ENCODE data around the gene AWAT1. TPM values are rescaled to one million over a fixed set of nuclear protein-coding genes. Genes with fewer than 3 reads are reported as not detected.
"Not testable (repeated sequence)": the region's sequence is repeated elsewhere in the genome, so short reads cannot be mapped to it uniquely, and the experiment has no call there.

The AWAT1 gene
- polyA plus RNA-seq, 3 donors from 2014 or later = not detected

- DNase-seq = no peak
- Mint-ChIP-seq H3K27ac (no peak overlapping the region), H3K36me3 (peaks cover 0 to 2% (median 0%) of the 10 kb centered on the region in 3 donors), H3K27me3 (ENCODE audit: low read depth in 3 of 3) (peaks cover 0 to 4% (median 0%) of the 10 kb centered on the region in 3 donors), H3K4me3 (no peak overlapping the region), H3K9me3 (no peaks in the 10 kb centered on the region), H3K4me1 (no peaks in the 10 kb centered on the region)
These were observed 12.8 kb downstream of the AWAT1 start for GRCh38 chrX:70247252-70247651.

GRCh38 chrX:70252491-70252890 is 18.0 kb downstream of the AWAT1 start:
- Mint-ChIP-seq H3K36me3 (peaks cover 0 to 14% (median 2%) of the 10 kb centered on the region in 3 donors), H3K4me3 (no peak overlapping the region), H3K27me3 (ENCODE audit: low read depth in 3 of 3) (peaks cover 0 to 4% (median 4%) of the 10 kb centered on the region in 3 donors)

GRCh38 chrX:70253377-70254062 is 19.1 kb downstream of the AWAT1 start:
- H3K4me1 Mint-ChIP-seq = no peaks in the 10 kb centered on the region
- no peak overlapping the region for H3K4me3 Mint-ChIP-seq
- DNase-seq = no peak
- H3K9me3 Mint-ChIP-seq = no peaks in the 10 kb centered on the region
- H3K27ac Mint-ChIP-seq = no peak overlapping the region
- H3K27me3 Mint-ChIP-seq (ENCODE audit: low read depth in 3 of 3) = peaks cover 0 to 4% (median 0%) of the 10 kb centered on the region in 3 donors
- H3K36me3 Mint-ChIP-seq = peaks cover 0 to 14% (median 2%) of the 10 kb centered on the region in 3 donors

More at GRCh38 chrX:70252491-70252890, 18.0 kb downstream of the AWAT1 start:
- H3K9me3 Mint-ChIP-seq = no peaks in the 10 kb centered on the region
- no peaks in the 10 kb centered on the region for H3K4me1 Mint-ChIP-seq
- no peak overlapping the region for H3K27ac Mint-ChIP-seq
- no peak for DNase-seq

- Mint-ChIP-seq H3K9me3 (no peaks in the 10 kb centered on the region), H3K4me1 (no peaks in the 10 kb centered on the region), H3K36me3 (peaks cover 0 to 14% (median 2%) of the 10 kb centered on the region in 3 donors), H3K4me3 (no peak overlapping the region), H3K27me3 (ENCODE audit: low read depth in 3 of 3) (peaks cover 0 to 4% (median 0%) of the 10 kb centered on the region in 3 donors), H3K27ac (no peak overlapping the region)
- DNase-seq = no peak
These were observed 19.6 kb downstream of the AWAT1 start for GRCh38 chrX:70254063-70254400.

- no peak for DNase-seq
- H3K27ac Mint-ChIP-seq = no peak overlapping the region
- H3K4me1 Mint-ChIP-seq = no peaks in the 10 kb centered on the region
- H3K4me3 Mint-ChIP-seq = no peak overlapping the region
- no peaks in the 10 kb centered on the region for H3K9me3 Mint-ChIP-seq
- H3K36me3 Mint-ChIP-seq = peaks cover 0 to 14% (median 2%) of the 10 kb centered on the region in 3 donors
- peaks cover 0 to 4% (median 2%) of the 10 kb centered on the region in 3 donors for H3K27me3 Mint-ChIP-seq (ENCODE audit: low read depth in 3 of 3)
These were observed 20.5 kb downstream of the AWAT1 start for GRCh38 chrX:70254909-70255308.

GRCh38 chrX:70255452-70255851 is 21.0 kb downstream of the AWAT1 start:
- no peaks in the 10 kb centered on the region for H3K4me1 Mint-ChIP-seq
- no peaks in the 10 kb centered on the region for H3K9me3 Mint-ChIP-seq
- peaks cover 0 to 4% (median 2%) of the 10 kb centered on the region in 3 donors for H3K27me3 Mint-ChIP-seq (ENCODE audit: low read depth in 3 of 3)
- peaks cover 0 to 14% (median 2%) of the 10 kb centered on the region in 3 donors for H3K36me3 Mint-ChIP-seq
- no peak overlapping the region for H3K27ac Mint-ChIP-seq
- no peak for DNase-seq
- no peak overlapping the region for H3K4me3 Mint-ChIP-seq

- peaks cover 0 to 4% (median 2%) of the 10 kb centered on the region in 3 donors for H3K27me3 Mint-ChIP-seq (ENCODE audit: low read depth in 3 of 3)
- no peak overlapping the region for H3K27ac Mint-ChIP-seq
- no peak for DNase-seq
- no peaks in the 10 kb centered on the region for H3K9me3 Mint-ChIP-seq
- peaks cover 0 to 18% (median 0%) of the 10 kb centered on the region in 3 donors for H3K36me3 Mint-ChIP-seq
- no peaks in the 10 kb centered on the region for H3K4me1 Mint-ChIP-seq
- H3K4me3 Mint-ChIP-seq = no peak overlapping the region
These were observed 23.2 kb downstream of the AWAT1 start for GRCh38 chrX:70257423-70258288.

GRCh38 chrX:70260104-70260503 is 25.6 kb downstream of the AWAT1 start, which contains the start of gene P2RY4:
Gene P2RY4, minus strand, starts transcription at chrX:70260204. Its CDS starts 580 bp downstream, at chrX:70259624.
- no peak within 1 kb of the TSS for H3K4me3 Mint-ChIP-seq
- peaks cover 0 to 5% (median 0%) of the 10 kb centered on the region in 3 donors for H3K36me3 Mint-ChIP-seq
- no peak for DNase-seq
- peaks cover 0 to 6% (median 0%) of the 10 kb centered on the region in 3 donors for H3K27me3 Mint-ChIP-seq (ENCODE audit: low read depth in 3 of 3)
- H3K4me1 Mint-ChIP-seq = no peaks in the 10 kb centered on the region
- H3K27ac Mint-ChIP-seq = no peak within 1 kb of the TSS
- no peaks in the 10 kb centered on the region for H3K9me3 Mint-ChIP-seq

GRCh38 chrX:70262952-70263567 is 28.6 kb downstream of the AWAT1 start:
- Mint-ChIP-seq H3K4me3 (no peak overlapping the region), H3K9me3 (no peaks in the 10 kb centered on the region), H3K27me3 (ENCODE audit: low read depth in 3 of 3) (peaks cover 0 to 8% (median 2%) of the 10 kb centered on the region in 3 donors), H3K27ac (no peak overlapping the region), H3K4me1 (no peaks in the 10 kb centered on the region), H3K36me3 (peaks cover 0 to 5% (median 0%) of the 10 kb centered on the region in 3 donors)
- DNase-seq = no peak

- Mint-ChIP-seq H3K36me3 (peaks cover 0 to 5% (median 0%) of the 10 kb centered on the region in 3 donors), H3K27ac (no peak overlapping the region), H3K4me3 (no peak overlapping the region), H3K9me3 (no peaks in the 10 kb centered on the region), H3K27me3 (ENCODE audit: low read depth in 3 of 3) (peaks cover 0 to 6% (median 2%) of the 10 kb centered on the region in 3 donors), H3K4me1 (no peaks in the 10 kb centered on the region)
- no peak for DNase-seq
These were observed 30.3 kb downstream of the AWAT1 start for GRCh38 chrX:70264784-70265183.

GRCh38 chrX:70268034-70268433 is 33.6 kb downstream of the AWAT1 start, which contains the start of gene ARR3:
Gene ARR3, plus strand, starts transcription at chrX:70268334. Its CDS starts 1,052 bp downstream, at chrX:70269386.
- no peak within 1 kb of the TSS for H3K4me3 Mint-ChIP-seq
- no peak within 1 kb of the TSS for H3K27ac Mint-ChIP-seq
- H3K9me3 Mint-ChIP-seq = no peaks in the 10 kb centered on the region
- H3K36me3 Mint-ChIP-seq = no peaks in the 10 kb centered on the region
- no peaks in the 10 kb centered on the region for H3K4me1 Mint-ChIP-seq
- H3K27me3 Mint-ChIP-seq (ENCODE audit: low read depth in 3 of 3) = peaks cover 0 to 7% (median 2%) of the 10 kb centered on the region in 3 donors
- no peak for DNase-seq

GRCh38 chrX:70274029-70274428 is 39.6 kb downstream of the AWAT1 start:
- not testable (repeated sequence) for H3K27ac Mint-ChIP-seq; H3K36me3 Mint-ChIP-seq; H3K4me3 Mint-ChIP-seq; H3K27me3 Mint-ChIP-seq (ENCODE audit: low read depth in 3 of 3); DNase-seq; H3K4me1 Mint-ChIP-seq; H3K9me3 Mint-ChIP-seq

GRCh38 chrX:70279081-70279480 is 44.6 kb downstream of the AWAT1 start:
- Mint-ChIP-seq H3K4me3 (no peak overlapping the region), H3K9me3 (no peaks in the 10 kb centered on the region), H3K4me1 (no peaks in the 10 kb centered on the region), H3K27ac (no peak overlapping the region), H3K36me3 (peaks cover 0 to 12% (median 5%) of the 10 kb centered on the region in 3 donors), H3K27me3 (ENCODE audit: low read depth in 3 of 3) (peaks cover 0 to 5% (median 2%) of the 10 kb centered on the region in 3 donors)
- DNase-seq = no peak
